A549 (cell line): ENCODE data around the gene SLC7A8. TPM values are rescaled to one million over a fixed set of nuclear protein-coding genes. Genes with fewer than 3 reads are reported as not detected.

Source experiments
- ATAC-seq, 2 experiments: fragments of 200-7000 bp in 1 of 2; fragments of >200 bp in 1 of 2; cut with Nextera tagmentation in 1 of 2; cut with Tn5 transposase in 1 of 2; 3 replicates each; pipeline versions ENCODE4 v1.8.0 to v1.9.1; 2018 to 2020; ENCODE audit warnings: mild to moderate bottlenecking in 1 of 2, moderate library complexity in 1 of 2
- CTCF ChIA-PET: fragments of 300-600 bp; sonication (Branson Sonifier 250); formaldehyde crosslinking; extraction: SDS; loops from one replicate; lab custom pipeline; 2021; ENCODE audit warnings: antibody characterized with exemption, inconsistent platforms; lab: Yijun Ruan, JAX
- POLR2A ChIA-PET: fragments of 350-600 bp; formaldehyde crosslinking; extraction: SDS; loops from one replicate; lab custom pipeline; 2021; ENCODE audit warnings: antibody characterized with exemption, inconsistent platforms; lab: Yijun Ruan, JAX
- DNase-seq, 2 experiments: peaks; one replicate each; pipeline versions ENCODE4 v3.0.0 to v3.0.0-alpha.2; 2011 to 2016; ENCODE audit warnings: low read depth in 1 of 2, low spot score in 1 of 2
- FAIRE-seq: peaks from 2 replicates; lab custom pipeline; 2011; peaks lifted over from hg19 to GRCh38; lab: Jason Lieb, UNC
- H3K27ac ChIP-seq, 2 experiments: fragments of >200 bp; sonication (Bioruptor Twin); formaldehyde crosslinking; 3 replicates each; pipeline ENCODE4 v1.5.1; 2016 to 2017
- H3K4me1 ChIP-seq: fragments of >200 bp; sonication (Bioruptor Twin); formaldehyde crosslinking; 3 replicates; pipeline ENCODE4 v1.6.1; 2016
- H3K4me2 ChIP-seq: fragments of >200 bp; sonication (Bioruptor Twin); formaldehyde crosslinking; 3 replicates; pipeline ENCODE4 v1.6.1; 2016
- H3K4me3 ChIP-seq: fragments of >200 bp; sonication (Bioruptor Twin); formaldehyde crosslinking; 3 replicates; pipeline ENCODE4 v1.5.1; 2016
- H3K9me3 ChIP-seq: fragments of >200 bp; sonication (Bioruptor Twin); formaldehyde crosslinking; 3 replicates; pipeline ENCODE4 v1.6.1; 2016
- BCL3 ChIP-seq: fragments of >200 bp; sonication (Bioruptor Twin); formaldehyde crosslinking; IDR thresholded peaks from 3 replicates; pipeline ENCODE4 v1.6.1; 2016
- BHLHE40 ChIP-seq: IDR thresholded peaks from 2 replicates; pipeline ENCODE4 v1.6.1; 2012; ENCODE audit warnings: low read depth, low read length, inconsistent platforms
- CBX2 ChIP-seq: fragments of 200-600 bp; sonication (generic); IDR thresholded peaks from 2 replicates; pipeline ENCODE4 v1.6.1; 2016; ENCODE audit warnings: low read depth, mild to moderate bottlenecking, borderline replicate concordance
- CBX8 ChIP-seq: fragments of 200-600 bp; sonication (generic); IDR thresholded peaks from 2 replicates; pipeline ENCODE4 v1.6.1; 2016
- CEBPB ChIP-seq, 2 experiments: fragments of >200 bp in 1 of 2; sonication (Bioruptor Twin) in 1 of 2; formaldehyde crosslinking in 1 of 2; IDR thresholded peaks; 2 replicates each; pipeline ENCODE4 v1.6.1; 2012 to 2016
- CHD4 ChIP-seq: fragments of 200-600 bp; sonication (generic); IDR thresholded peaks from 2 replicates; pipeline ENCODE4 v1.6.1; 2016; ENCODE audit warnings: antibody characterized with exemption, mild to moderate bottlenecking, borderline replicate concordance
- CTCF ChIP-seq: fragments of >200 bp; sonication (Bioruptor Twin); formaldehyde crosslinking; IDR thresholded peaks from 3 replicates; pipeline ENCODE4 v1.5.1; 2016
- ESRRA ChIP-seq: fragments of 150-350 bp; IDR thresholded peaks from 2 replicates; pipeline ENCODE4 v1.6.1; 2014; ENCODE audit warnings: mild to moderate bottlenecking, low read length, borderline replicate concordance
- FOSL2 ChIP-seq, 2 experiments: fragments of 450-650 bp in 1 of 2; fragments of >200 bp in 1 of 2; sonication (Bioruptor Twin) in 1 of 2; formaldehyde crosslinking; IDR thresholded peaks; 2 replicates each; pipeline versions ENCODE4 v1.5.0 to v1.6.1; 2016 to 2020; ENCODE audit warnings: mild to moderate bottlenecking in 1 of 2, moderate library complexity in 1 of 2
- HDAC2 ChIP-seq: fragments of 200-600 bp; sonication (generic); IDR thresholded peaks from 2 replicates; pipeline ENCODE4 v1.6.1; 2016
- HEYL ChIP-seq: fragments of 250-450 bp; sonication (Bioruptor Pico); IDR thresholded peaks from 2 replicates; pipeline ENCODE4 v1.8.0; 2021; ENCODE audit warnings: mild to moderate bottlenecking, moderate library complexity
- HOXA7 ChIP-seq: fragments of 250-450 bp; sonication (Bioruptor Pico); IDR thresholded peaks from 2 replicates; pipeline ENCODE4 v1.5.0; 2020; ENCODE audit warnings: mild to moderate bottlenecking, moderate library complexity
- KDM1A ChIP-seq: fragments of 200-600 bp; sonication (generic); IDR thresholded peaks from 2 replicates; pipeline ENCODE4 v1.6.1; 2016; ENCODE audit warnings: low read depth, mild to moderate bottlenecking
- KDM5A ChIP-seq: fragments of 200-600 bp; sonication (generic); IDR thresholded peaks from 2 replicates; pipeline ENCODE4 v1.6.1; 2016; ENCODE audit warnings: antibody characterized with exemption, mild to moderate bottlenecking
- NFE2L2 ChIP-seq: fragments of 150-350 bp; conservative IDR thresholded peaks from 2 replicates; pipeline ENCODE4 v1.6.1; 2014; ENCODE audit warnings: low read length
- NPAS2 ChIP-seq: fragments of 250-450 bp; sonication (Bioruptor Pico); IDR thresholded peaks from 2 replicates; pipeline ENCODE4 v1.8.0; 2022; ENCODE audit warnings: mild to moderate bottlenecking, moderate library complexity, borderline replicate concordance
- PBX3 ChIP-seq: IDR thresholded peaks from 2 replicates; pipeline ENCODE4 v1.6.1; 2012
- RAD21 ChIP-seq, 2 experiments: fragments of >200 bp in 1 of 2; sonication (Bioruptor Twin) in 1 of 2; formaldehyde crosslinking in 1 of 2; IDR thresholded peaks in 1 of 2; conservative IDR thresholded peaks in 1 of 2; 2 replicates in 1 of 2; 3 replicates in 1 of 2; pipeline ENCODE4 v1.6.1; 2012 to 2018; ENCODE audit warnings: inconsistent platforms in 1 of 2
- RARB ChIP-seq: fragments of 250-450 bp; sonication (Bioruptor Pico); IDR thresholded peaks from 2 replicates; pipeline ENCODE4 v1.8.0; 2021; ENCODE audit warnings: mild to moderate bottlenecking, moderate library complexity
- REST ChIP-seq: fragments of 200-600 bp; sonication (generic); IDR thresholded peaks from 2 replicates; pipeline ENCODE4 v1.6.1; 2016; ENCODE audit warnings: antibody characterized with exemption, mild to moderate bottlenecking, moderate library complexity
- RFX5 ChIP-seq: fragments of 450-650 bp; IDR thresholded peaks from 2 replicates; pipeline ENCODE4 v1.7.1; 2014; ENCODE audit warnings: antibody characterized with exemption, mild to moderate bottlenecking, moderate library complexity
- TP53 ChIP-seq: fragments of 250-450 bp; sonication (Bioruptor Pico); IDR thresholded peaks from 2 replicates; pipeline ENCODE4 v1.5.0; 2021; ENCODE audit warnings: mild to moderate bottlenecking, moderate library complexity
- ZNF302 ChIP-seq: fragments of 250-450 bp; sonication (Bioruptor Pico); IDR thresholded peaks from 2 replicates; pipeline ENCODE4 v1.9.0; 2021; ENCODE audit warnings: inconsistent platforms, mild to moderate bottlenecking, moderate library complexity
- ZSCAN20 ChIP-seq: fragments of 250-450 bp; sonication (Bioruptor Pico); IDR thresholded peaks from 2 replicates; pipeline ENCODE4 v1.8.0; 2022; ENCODE audit warnings: mild to moderate bottlenecking, moderate library complexity
- WGBS: methylation state at CpG from one replicate; pipeline ENCODE4 v1.1.6; 2017; ENCODE audit errors: missing lambda C conversion rate; 5-methylcytosine and 5-hydroxymethylcytosine counted together
- polyA plus RNA-seq, 4 experiments: library from polyadenylated mRNA; depleted of rRNA in 3 of 4; stranded (reverse); fragments of >200 nt; fragmentation: RNase III in 1 of 4; extraction: RNeasy Plus Mini Kit Qiagen cat#74134 plus additional on column Dnase treatment in 1 of 4; gene quantifications; 2 replicates in 3 of 4; 3 replicates in 1 of 4; pipeline ENCODE4 v1.2.3, GENCODE V29; 2011 to 2017

Gene SLC7A8
- polyA plus RNA-seq, 2 of the 4 experiments (the other 2 are of a cell fraction) = 0.28 to 0.35 TPM

- no peak; a peak in 1 of 6 replicates for ATAC-seq
- Histone ChIP-seq H3K9me3 (no peaks in the 10 kb centered on the region), H3K4me3 (no peak overlapping the region)
- DNase-seq = no peak
- TF ChIP-seq ESRRA (no peak), BHLHE40 (no peak), FOSL2 (IDR thresholded peaks at IDR 0.05) (no peak), FOSL2 (CRISPR knock-in tag; IDR thresholded peaks at IDR 0.05) (no peak), ZNF302 (CRISPR knock-in tag) (no peak), NFE2L2 (no peak), PBX3 (no peak), RARB (CRISPR knock-in tag) (no peak), HDAC2 (no peak)
- TF ChIP-seq, all 56 proteins: peak for 0
- FAIRE-seq = no peak
- Histone ChIP-seq H3K4me1 (0 out of 3 replicates have a peak, but pooled peaks cover 3% of the 10 kb centered on the region), H3K4me2 (no peak overlapping the region), H3K27ac (no peak overlapping the region)
- ChIA-PET POLR2A (interaction anchor here (1.2 kb wide), 1 partner anchor 14 kb away, joined by 4 read pairs; no protein-coding TSS in a partner anchor), CTCF (interaction anchor here (1.6 to 25.1 kb wide), 3 partner anchors 61 to 113 kb away, joined by 5 to 848 read pairs (median 6); partner anchors contain the start of gene CEBPE)
- 44% methylated on average over 3 of the region's 3 CpGs for WGBS
Observed at GRCh38 chr14:23181453-23181852, 2.0 kb downstream of the SLC7A8 start.

- 0 out of 3 replicates have a peak, but pooled peaks cover 7% of the 10 kb centered on the region for H3K4me1 ChIP-seq
- TF ChIP-seq BCL3 = no peak
- CTCF ChIA-PET = interaction anchor here (0.6 to 25.1 kb wide), 8 partner anchors 9 to 109 kb away, joined by 3 to 848 read pairs (median 3); partner anchors contain the start of gene CEBPE
- peak in 1 of 2 experiments; percentile 12 for DNase-seq
- no peak overlapping the region for H3K4me2 ChIP-seq
- POLR2A ChIA-PET = interaction anchor here (1.0 kb wide), 1 partner anchor 82 kb away, joined by 3 read pairs; the partner anchor contains the start of genes ACIN1 and C14orf119
- WGBS = 63% methylated on average over 2 of the region's 2 CpGs
- H3K27ac ChIP-seq = no peak overlapping the region
- no peak for ATAC-seq
- FAIRE-seq = no peak
- no peaks in the 10 kb centered on the region for H3K9me3 ChIP-seq
- no peak overlapping the region for H3K4me3 ChIP-seq
Observed at GRCh38 chr14:23177181-23177580, 6.3 kb downstream of the SLC7A8 start.

- ATAC-seq = no peak
- Histone ChIP-seq H3K9me3 (no peaks in the 10 kb centered on the region), H3K4me1 (0 out of 3 replicates have a peak, but pooled peaks cover 7% of the 10 kb centered on the region), H3K4me3 (no peak overlapping the region), H3K4me2 (no peak overlapping the region), H3K27ac (no peak overlapping the region)
- no peak for DNase-seq
- CTCF ChIA-PET = interaction anchor here (1.4 to 25.1 kb wide), 4 partner anchors 11 to 120 kb away, joined by 4 to 848 read pairs (median 58); partner anchors contain the start of gene CEBPE
- 9% methylated on average over 1 of the region's 1 CpG for WGBS
- no peak for FAIRE-seq
- POLR2A ChIA-PET = no interaction called here
- TF ChIP-seq CBX8 (no peak), REST (no peak), ZSCAN20 (CRISPR knock-in tag) (no peak), HOXA7 (CRISPR knock-in tag) (no peak), KDM1A (no peak), RFX5 (no peak), TP53 (no peak), RAD21 (conservative IDR thresholded peaks at IDR 0.05 in 1 of 2, IDR thresholded peaks at IDR 0.05 in 1 of 2) (no peak), NPAS2 (CRISPR knock-in tag) (no peak), BCL3 (no peak), CHD4 (no peak), CEBPB (IDR thresholded peaks at IDR 0.05) (no peak), CBX2 (no peak), ZNF302 (CRISPR knock-in tag) (no peak), CTCF (no peak), KDM5A (no peak), HEYL (CRISPR knock-in tag) (no peak)
Observed at GRCh38 chr14:23175823-23176222, 7.6 kb downstream of the SLC7A8 start.
